Pons (tissue), 1 donor: ENCODE measurements around the gene SMC1A.

Experiments
- DNase-seq: peaks from one replicate; pipeline ENCODE4 v3.0.0-alpha.2; 2016; ENCODE audit warnings: low spot score

Gene SMC1A

DNA sequence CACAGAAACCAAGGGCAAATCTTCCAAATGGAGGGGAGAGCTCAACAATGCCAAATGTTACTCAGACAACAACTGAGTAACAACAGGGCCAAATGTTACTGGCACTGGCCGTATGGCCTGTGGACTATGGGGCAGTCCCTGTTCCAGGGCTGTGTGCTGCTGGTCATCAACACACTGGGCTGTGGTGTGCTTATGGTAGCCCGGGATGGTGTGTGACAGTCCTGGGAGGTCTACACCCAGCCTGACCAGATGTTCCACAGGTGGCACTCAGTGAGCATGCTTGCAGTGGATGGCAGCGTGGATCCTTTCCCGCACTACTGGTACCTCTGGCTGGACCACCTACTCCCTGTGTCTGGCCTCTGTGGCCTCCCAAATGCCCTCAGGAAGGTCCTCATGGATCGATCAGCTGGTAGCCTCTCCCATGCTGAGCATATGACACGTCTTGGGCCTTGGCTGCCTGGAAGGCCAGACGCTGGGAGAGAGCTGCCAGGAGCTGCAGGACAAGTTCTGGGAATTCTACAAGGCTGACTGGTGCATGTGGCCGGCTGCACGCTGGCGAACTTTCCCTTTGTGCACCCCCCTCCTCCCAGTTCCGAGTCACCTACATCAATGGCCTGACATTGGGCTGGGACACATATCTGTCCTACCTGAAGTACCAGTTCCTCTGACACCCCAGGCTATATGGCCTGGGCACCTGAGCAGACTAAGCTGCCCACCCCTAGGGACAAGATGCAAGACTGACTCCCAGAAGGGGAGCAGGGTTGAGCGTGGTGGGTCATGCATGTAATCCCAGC, 81.4 kb downstream of the SMC1A start:
- DNase-seq: no peak

DNA sequence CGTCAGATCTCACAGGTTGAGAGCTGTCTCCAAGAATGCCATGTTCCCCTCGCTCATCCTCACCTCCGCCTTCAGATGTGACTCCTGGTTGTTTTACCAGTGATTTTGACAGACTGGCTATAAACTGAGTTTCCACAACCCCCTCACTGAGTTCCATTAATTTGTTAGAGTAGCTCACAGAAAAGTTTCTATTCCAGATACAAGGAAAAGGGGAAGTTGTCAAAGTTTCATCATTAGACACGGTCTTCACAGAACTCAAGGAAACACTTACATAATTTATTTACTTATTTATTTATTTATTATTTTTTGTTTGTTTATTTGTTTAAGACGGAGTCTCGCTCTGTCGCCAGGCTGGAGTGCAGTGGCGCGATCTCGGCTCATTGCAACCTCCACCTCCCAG, 85.4 kb downstream of the SMC1A start:
- DNase-seq: no peak

DNA sequence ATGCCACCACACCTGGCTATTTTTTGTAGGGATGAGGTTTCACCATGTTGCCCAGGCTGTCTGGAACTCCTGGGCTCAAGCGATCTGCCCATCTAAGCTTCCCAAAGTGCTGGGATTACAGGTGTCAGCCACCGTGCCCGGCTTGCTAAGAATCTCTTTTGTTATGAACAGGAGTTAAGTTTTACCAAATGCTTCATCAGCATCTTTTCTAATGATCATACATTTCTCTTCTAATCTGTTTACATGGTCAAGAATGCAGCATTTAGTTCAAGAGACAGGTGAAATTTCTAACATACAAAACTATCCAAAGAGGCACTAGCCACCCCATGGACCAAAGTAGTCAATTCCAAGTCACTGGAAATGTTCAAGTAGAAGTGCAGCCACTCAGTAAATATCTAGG, 88.6 kb downstream of the SMC1A start:
- no peak for DNase-seq

DNA sequence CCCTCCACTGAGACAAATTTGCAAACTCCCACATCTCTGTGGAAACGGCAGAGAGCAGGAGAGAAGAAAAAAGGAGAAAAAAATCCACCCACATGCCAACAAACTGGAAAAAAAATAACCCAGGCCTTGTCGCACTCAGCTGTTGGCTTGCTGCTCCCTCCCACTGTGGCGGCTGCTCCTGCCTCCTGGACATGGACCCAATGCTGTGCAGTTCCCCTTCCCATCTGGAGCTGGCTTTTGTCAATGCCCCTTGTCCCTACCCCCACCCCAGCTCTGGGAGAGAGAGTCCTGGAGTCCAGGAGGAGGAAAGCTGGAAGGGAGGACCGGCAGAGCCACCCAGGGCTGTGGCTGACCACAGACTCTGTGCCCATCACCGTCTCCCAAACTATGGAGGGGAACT, 90.2 kb downstream of the SMC1A start:
- no peak for DNase-seq

DNA sequence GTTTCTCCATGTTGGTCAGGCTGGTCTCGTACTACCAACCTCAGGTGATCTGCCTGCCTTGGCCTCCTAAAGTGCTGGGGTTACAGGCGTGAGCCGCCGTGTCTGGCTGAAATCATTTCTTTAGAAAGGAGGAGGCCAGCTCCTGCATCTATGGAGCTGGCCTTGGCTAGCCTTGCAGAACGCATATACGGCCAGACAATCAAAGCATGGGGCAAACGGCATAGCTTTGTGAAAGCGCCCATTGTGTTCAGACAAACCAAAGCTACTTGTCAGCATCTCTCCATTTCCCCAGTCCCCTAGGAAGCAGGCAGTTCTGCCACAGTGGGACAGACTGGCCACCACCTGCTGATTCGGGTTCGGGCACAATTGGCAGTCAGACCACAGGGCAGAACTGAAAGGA, 92.1 kb downstream of the SMC1A start:
- DNase-seq: peak; percentile 73

DNA sequence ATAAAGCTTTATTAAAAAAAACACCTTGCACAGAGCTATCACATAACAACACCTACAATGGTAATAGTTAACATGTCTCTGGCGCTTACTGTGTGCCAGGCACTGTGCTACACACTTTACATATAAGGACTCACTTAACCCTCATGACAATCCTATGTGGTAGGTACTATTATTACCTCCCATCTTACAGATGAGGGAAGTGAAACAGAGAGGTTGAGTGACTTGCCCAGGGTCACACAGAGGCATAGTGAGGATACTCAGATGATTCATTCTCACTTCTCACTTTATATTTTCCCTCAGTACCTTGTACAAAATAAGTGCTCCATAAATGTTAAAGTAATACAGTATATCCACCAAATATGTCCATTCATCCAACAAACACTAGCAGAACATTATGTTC, 97.7 kb downstream of the SMC1A start:
- DNase-seq: no peak
